Muscle layer of colon (tissue), 2 donors: ENCODE data around the gene GGTLC2.
"Not testable (repeated sequence)": the region's sequence is repeated elsewhere in the genome, so short reads cannot be mapped to it uniquely, and the experiment has no call there.

Experiments
- H3K27ac ChIP-seq: one replicate; pipeline ENCODE4 v1.7.0; 2013; ENCODE audit warnings: low read depth, mild to moderate bottlenecking, low read length, moderate library complexity
- H3K27me3 ChIP-seq, 2 donors: one replicate each; pipeline ENCODE4 v1.7.0; 2013; ENCODE audit warnings: low read length in 2 of 2, mild to moderate bottlenecking in 2 of 2; ENCODE audit not compliant: insufficient read depth in 2 of 2, control insufficient read depth in 1 of 2
- H3K36me3 ChIP-seq: one replicate; pipeline ENCODE4 v1.7.0; 2013; ENCODE audit warnings: mild to moderate bottlenecking, low read length; ENCODE audit not compliant: insufficient read depth
- H3K4me1 ChIP-seq: one replicate; pipeline ENCODE4 v1.7.0; 2013; ENCODE audit warnings: mild to moderate bottlenecking, low read length; ENCODE audit not compliant: insufficient read depth
- H3K4me3 ChIP-seq, 2 donors: one replicate each; pipeline ENCODE4 v1.7.0; 2013; ENCODE audit warnings: low read length in 2 of 2, low read depth in 1 of 2, mild to moderate bottlenecking in 1 of 2, moderate library complexity in 1 of 2
- H3K9ac ChIP-seq: one replicate; pipeline ENCODE4 v1.7.0; 2013; ENCODE audit warnings: low read length
- H3K9me3 ChIP-seq: one replicate; pipeline ENCODE4 v1.7.0; 2013; ENCODE audit warnings: mild to moderate bottlenecking, low read length
- donor health status: abdominal sarcoma.
- donor health status: Adenocarcinoma of cecum.

GGTLC2 gene

GRCh38 chr22:22645969-22646368, 1.6 kb downstream of the GGTLC2 start:
- not testable (repeated sequence) for H3K27ac ChIP-seq

DNA sequence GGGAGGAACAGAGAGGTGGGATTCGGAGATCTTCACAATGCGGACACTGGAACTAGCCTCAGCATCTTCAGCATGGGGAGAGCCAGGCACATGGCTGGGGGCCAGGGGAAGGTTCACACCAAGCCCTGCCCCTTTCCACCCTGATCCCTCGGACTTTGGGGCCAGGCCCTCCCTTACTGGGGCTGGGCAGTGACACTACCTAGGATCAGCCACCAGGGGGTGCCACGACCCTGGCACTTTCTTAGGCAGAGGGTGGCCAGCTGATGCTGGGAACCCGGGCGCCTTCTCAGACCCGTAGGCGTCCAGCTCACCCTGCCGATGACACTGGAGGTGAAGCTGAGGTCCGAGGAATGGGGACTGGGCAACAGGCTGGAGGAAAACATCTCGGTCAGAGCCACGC, 3.5 kb downstream of the GGTLC2 start:
- H3K27ac ChIP-seq, H3K9me3 ChIP-seq, H3K27me3 ChIP-seq, H3K9ac ChIP-seq, H3K4me1 ChIP-seq, H3K36me3 ChIP-seq, H3K4me3 ChIP-seq: not testable (repeated sequence)

More at GRCh38 chr22:22645969-22646368, 1.6 kb downstream of the GGTLC2 start:
- H3K9me3 ChIP-seq, H3K4me1 ChIP-seq, H3K27me3 ChIP-seq, H3K4me3 ChIP-seq, H3K36me3 ChIP-seq, H3K9ac ChIP-seq: not testable (repeated sequence)

DNA sequence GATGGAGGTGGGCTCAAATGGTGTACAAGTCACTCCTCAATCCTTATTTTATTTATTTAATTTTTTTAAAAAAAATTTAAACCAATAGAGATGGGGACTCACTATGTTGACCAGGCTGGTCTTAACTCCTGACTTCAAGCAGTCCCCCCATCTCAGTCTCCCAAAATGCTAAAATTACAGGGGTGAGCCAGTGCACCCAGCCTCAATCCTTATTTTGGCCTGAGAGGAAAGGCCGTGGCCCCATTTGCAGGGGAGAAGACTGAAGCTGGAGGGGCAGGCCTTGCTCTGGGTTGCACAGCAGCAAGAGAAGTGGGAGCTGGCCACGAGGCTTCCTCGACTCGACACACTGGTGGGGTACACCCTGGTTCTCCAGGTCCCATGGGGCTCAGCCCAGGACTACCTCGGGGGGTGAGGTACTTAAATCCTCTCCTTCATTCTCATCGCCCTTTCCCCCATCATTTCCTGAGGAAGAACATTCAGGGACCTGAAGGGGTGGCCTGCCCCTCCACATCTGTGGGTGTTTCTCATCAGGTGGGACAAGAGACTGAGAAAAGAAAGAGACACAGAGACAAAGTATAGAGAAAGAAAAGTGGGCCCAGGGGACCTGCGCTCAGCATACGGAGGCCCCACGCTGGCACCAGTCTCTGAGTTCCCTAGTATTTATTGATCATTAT, 4.6 kb downstream of the GGTLC2 start:
- H3K36me3 ChIP-seq, H3K27me3 ChIP-seq, H3K27ac ChIP-seq, H3K4me1 ChIP-seq, H3K9me3 ChIP-seq, H3K9ac ChIP-seq, H3K4me3 ChIP-seq: not testable (repeated sequence)

- H3K4me1 ChIP-seq, H3K9me3 ChIP-seq, H3K27me3 ChIP-seq, H3K4me3 ChIP-seq, H3K9ac ChIP-seq, H3K27ac ChIP-seq, H3K36me3 ChIP-seq: not testable (repeated sequence)
These were observed 5.3 kb downstream of the GGTLC2 start for GRCh38 chr22:22649761-22650160.

DNA sequence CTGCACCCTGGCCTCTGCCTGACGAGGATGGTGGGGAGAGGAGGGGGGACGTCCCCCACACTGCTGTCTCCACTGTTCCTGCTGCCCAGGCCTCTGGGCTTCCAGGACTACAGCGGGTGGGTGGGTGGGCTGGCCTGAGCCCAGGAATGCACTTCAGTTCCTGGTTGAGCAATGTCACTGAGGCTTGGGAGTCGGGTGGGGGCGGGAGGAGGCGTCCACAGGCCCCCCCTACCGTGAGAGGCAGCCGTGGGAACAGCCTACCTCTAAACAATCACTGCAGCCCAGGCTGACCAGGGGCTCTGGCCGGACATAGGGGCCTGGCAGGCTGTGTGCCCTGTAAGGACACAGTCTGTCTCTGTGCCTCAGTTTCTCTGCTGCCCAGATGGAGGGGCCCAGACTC, 6.0 kb downstream of the GGTLC2 start:
- not testable (repeated sequence) for H3K36me3 ChIP-seq, H3K27me3 ChIP-seq, H3K4me1 ChIP-seq, H3K27ac ChIP-seq, H3K9me3 ChIP-seq, H3K4me3 ChIP-seq, H3K9ac ChIP-seq

DNA sequence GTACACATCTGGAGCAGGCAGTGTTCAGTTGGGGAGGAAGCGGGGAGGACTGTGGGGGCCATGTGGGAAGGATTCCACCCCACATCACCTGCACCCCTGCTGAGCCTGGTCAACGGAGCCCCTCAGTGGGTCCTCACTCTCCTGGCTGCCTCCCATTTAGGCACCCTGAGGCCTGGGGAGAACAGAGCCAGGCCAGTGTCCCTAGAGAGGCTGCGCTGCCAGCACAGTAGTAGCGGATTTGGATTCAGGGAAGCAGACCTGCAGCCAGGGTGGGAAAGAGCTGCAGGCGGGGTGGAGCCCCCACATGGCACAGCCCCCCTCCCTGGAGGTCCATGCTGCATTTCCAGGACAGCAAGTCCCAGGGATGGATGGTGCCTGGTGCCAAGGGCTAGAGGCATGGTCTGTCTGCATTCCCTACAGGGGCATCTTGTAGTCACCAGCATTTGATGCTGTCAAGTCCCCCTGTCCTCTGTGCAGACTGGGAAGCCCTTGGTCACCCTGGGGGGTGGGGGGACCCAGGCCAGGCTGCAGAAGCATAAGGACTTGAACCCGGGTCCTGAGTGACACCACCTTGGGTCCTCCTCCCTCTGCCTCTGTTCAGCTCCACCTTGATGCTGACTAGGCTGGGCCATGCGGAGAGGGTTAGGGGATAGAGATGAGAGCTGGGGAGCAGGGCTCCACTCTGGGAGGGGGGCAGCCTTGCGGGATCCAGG, 6.5 kb downstream of the GGTLC2 start:
- not testable (repeated sequence) for H3K27me3 ChIP-seq, H3K4me3 ChIP-seq, H3K9me3 ChIP-seq, H3K4me1 ChIP-seq, H3K27ac ChIP-seq, H3K9ac ChIP-seq, H3K36me3 ChIP-seq

GRCh38 chr22:22651593-22651992, 7.2 kb downstream of the GGTLC2 start:
- not testable (repeated sequence) for H3K4me1 ChIP-seq, H3K4me3 ChIP-seq, H3K36me3 ChIP-seq, H3K27ac ChIP-seq, H3K9ac ChIP-seq, H3K9me3 ChIP-seq, H3K27me3 ChIP-seq

DNA sequence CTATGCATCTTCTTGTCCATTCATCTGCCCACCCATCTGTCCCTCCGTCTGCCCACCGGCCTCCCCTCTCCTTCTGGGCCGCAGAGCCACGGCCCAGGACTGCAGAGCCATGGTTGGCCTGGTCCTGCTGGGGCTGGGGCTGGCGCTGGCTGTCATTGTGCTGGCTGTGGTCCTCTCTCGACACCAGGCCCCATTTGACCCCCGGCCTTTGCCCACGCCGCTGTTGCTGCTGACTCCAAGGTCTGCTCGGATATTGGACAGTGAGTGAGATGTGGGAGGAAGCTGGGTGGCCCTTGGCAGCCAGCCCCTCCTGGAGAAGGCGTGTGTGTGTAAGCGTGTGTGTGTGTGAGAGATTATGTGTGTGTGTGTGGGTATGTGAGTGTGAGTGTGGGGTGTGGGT, 7.7 kb downstream of the GGTLC2 start:
- not testable (repeated sequence) for H3K4me3 ChIP-seq, H3K27me3 ChIP-seq, H3K27ac ChIP-seq, H3K9ac ChIP-seq, H3K9me3 ChIP-seq, H3K4me1 ChIP-seq, H3K36me3 ChIP-seq

DNA sequence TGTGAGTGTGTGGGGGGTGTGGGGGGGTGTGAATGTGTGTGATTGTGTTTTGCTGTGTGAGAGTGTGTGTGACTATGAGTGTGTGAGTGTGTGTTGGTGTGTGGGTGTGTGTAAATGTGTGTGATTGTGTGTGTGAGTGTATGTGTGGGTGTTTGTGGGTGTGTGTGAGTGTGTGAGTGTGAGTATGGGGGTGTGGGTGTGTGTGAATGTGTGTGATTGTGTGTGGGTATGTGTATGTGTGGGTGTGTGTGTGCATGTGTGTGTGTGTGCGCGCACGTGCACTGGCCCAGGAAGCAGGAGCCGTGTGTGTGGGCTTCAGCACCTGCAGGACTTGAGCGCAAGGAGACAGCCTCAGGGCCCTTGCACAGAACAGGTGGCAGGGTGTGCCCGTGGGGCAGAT, 8.2 kb downstream of the GGTLC2 start:
- H3K9ac ChIP-seq, H3K9me3 ChIP-seq, H3K27me3 ChIP-seq, H3K27ac ChIP-seq, H3K4me3 ChIP-seq, H3K4me1 ChIP-seq, H3K36me3 ChIP-seq: not testable (repeated sequence)

GRCh38 chr22:22653677-22654381, 9.4 kb downstream of the GGTLC2 start:
- H3K27ac ChIP-seq, H3K4me1 ChIP-seq, H3K4me3 ChIP-seq, H3K9ac ChIP-seq, H3K36me3 ChIP-seq, H3K27me3 ChIP-seq, H3K9me3 ChIP-seq: not testable (repeated sequence)

- no peaks in the 10 kb centered on the region for H3K36me3 ChIP-seq
These were observed 11.3 kb downstream of the GGTLC2 start for GRCh38 chr22:22655452-22656290.

More at GRCh38 chr22:22655452-22656290, 11.3 kb downstream of the GGTLC2 start:
- Histone ChIP-seq H3K4me1 (no peaks in the 10 kb centered on the region), H3K27ac (no peak overlapping the region), H3K9ac (no peak overlapping the region), H3K27me3 (no peaks in the 10 kb centered on the region), H3K9me3 (no peaks in the 10 kb centered on the region), H3K4me3 (no peak overlapping the region)
